Heart right ventricle (tissue), 16 donors: ENCODE results near the gene RIN3. TPM values are rescaled to one million over a fixed set of nuclear protein-coding genes. Genes with fewer than 3 reads are reported as not detected.

Experiments
- ATAC-seq, 8 donors: fragments of 200-7000 bp; cut with Tn5 transposase; one replicate each; pipeline ENCODE4 v1.9.1; 2020; ENCODE audit warnings: mild to moderate bottlenecking in 8 of 8, moderate library complexity in 8 of 8, moderate number of reproducible peaks in 1 of 8
- DNase-seq, 2 donors: peaks; one replicate each; pipeline ENCODE4 v3.0.0-alpha.2; 2020
- H3K27ac ChIP-seq, 10 donors: fragments of 200-600 bp; sonication (generic) in 2 of 10; one replicate each; pipeline versions ENCODE4 v1.5.0 to v1.8.0; 2020 to 2022; ENCODE audit warnings: mild to moderate bottlenecking in 3 of 10
- H3K27me3 ChIP-seq, 7 donors: fragments of 200-600 bp; one replicate each; pipeline ENCODE4 v1.8.0; 2021 to 2022; ENCODE audit warnings: mild to moderate bottlenecking in 2 of 7
- H3K36me3 ChIP-seq, 9 donors: fragments of 200-600 bp; sonication (generic) in 1 of 9; one replicate each; pipeline versions ENCODE4 v1.5.0 to v1.8.0; 2020 to 2022; ENCODE audit warnings: mild to moderate bottlenecking in 2 of 9
- H3K4me1 ChIP-seq, 9 donors: fragments of 200-600 bp; sonication (generic) in 1 of 9; one replicate each; pipeline versions ENCODE4 v1.5.0 to v1.8.0; 2020 to 2022; ENCODE audit warnings: mild to moderate bottlenecking in 4 of 9
- H3K4me3 ChIP-seq, 10 donors: fragments of 200-600 bp; sonication (generic) in 2 of 10; one replicate each; pipeline versions ENCODE4 v1.5.0 to v1.8.0; 2020 to 2022; ENCODE audit warnings: mild to moderate bottlenecking in 7 of 10, moderate library complexity in 2 of 10
- H3K9me3 ChIP-seq, 11 donors: fragments of 200-600 bp in 10 of 11; sonication (generic) in 2 of 11; one replicate each; pipeline versions ENCODE4 v1.5.0 to v1.8.0; 2013 to 2022; ENCODE audit warnings: mild to moderate bottlenecking in 2 of 11, control low read depth in 1 of 11, moderate library complexity in 1 of 11
- CTCF ChIP-seq, 9 donors: fragments of 200-600 bp; sonication (generic) in 2 of 9; IDR thresholded peaks; one replicate each; pipeline versions ENCODE4 v1.5.0 to v1.8.0; 2021 to 2022; ENCODE audit warnings: antibody characterized with exemption in 9 of 9, mild to moderate bottlenecking in 5 of 9, moderate library complexity in 1 of 9
- WGBS, 2 donors: extraction: QIAGEN DNeasy Blood & Tissue Kit; methylation state at CpG; one replicate each; pipeline ENCODE4 v1.1.7; 2013; ENCODE audit warnings: inconsistent platforms in 1 of 2; 5-methylcytosine and 5-hydroxymethylcytosine counted together
- intact Hi-C, 10 donors: fragments of 100-400 bp; cut with DNase I; formaldehyde crosslinking; loops; one replicate each; pipeline versions ENCODE4 v1.11.1 to v1.14.2; 2022
- polyA plus RNA-seq, 2 donors: library from polyadenylated mRNA; stranded (reverse); fragments of 200-250 nt; gene quantifications; one replicate each; pipeline ENCODE4 v1.2.3, GENCODE V29; 2013
- total RNA-seq, 10 donors: library from RNA; stranded (reverse); fragmentation: NEBNext Ultra II Directional in 3 of 10; extraction: Animal tissue kit (Norgen Biotek cat#: 25700) in 3 of 10; gene quantifications; one replicate each; pipeline versions ENCODE4 v1.2.1 to v1.2.4, GENCODE V29; 2021 to 2023
- donor health status: Arrhythmogenic right ventricular cardiomyopathy.
- donor health status: ischemic (EF 13 %, LVEDD 7.1; RV severe dilation, severe dysfunction).
- donor health status: healthy with polysubstance abuse.
- donor health status: DM: no; HTN: yes; CAD: no.
- donor health status: DM: no; HTN: no; CAD: no.
- donor health status: ischemic (EF 25% LVEDD 6.9; RV normal size, moderate dysfunction).
- donor health status: ischemic (EF 25% LVEDD 5.7; RV mildly dilated, moderate dysfunction).
- donor health status: healthy.
- donor health status: DM: yes; HTN: yes; CAD: no.
- donor health status: Ischemic cardiomyopathy.
- donor health status: ischemic (EF 35%, LVEDD 5.7; RV mildly dilated, moderate dysfunction).
- donor health status: nonischemic (EF 11% LVEDD 7.7; RV severe dilation, severe dysfunction).
- donor health status: DM: yes; HTN: yes; CAD: no.
- donor health status: PGD.
- donor health status: ischemic (EF 29% LVEDD 5.4; RV normal size, mild dysfunction).
- donor health status: nonischemic (EF 23%, LVEDD 6.1; RV moderate dilation, normal function).

The RIN3 gene
- total and polyA plus RNA-seq, 12 donors, result 7.2 to 24.0 (median 12.2) TPM

- TF ChIP-seq CTCF (IDR thresholded peaks at IDR 0.05), result no peak
- no peaks in the 10 kb centered on the region for H3K27me3 ChIP-seq
- WGBS, 2 donors, result 87 to 91% methylated on average over 4 of the region's 4 CpGs
- no peak overlapping the region for H3K27ac ChIP-seq
- ATAC-seq (no peak), DNase-seq (no peak)
- no peak overlapping the region for H3K4me3 ChIP-seq
- H3K9me3 ChIP-seq, result no peaks in the 10 kb centered on the region
- H3K36me3 ChIP-seq, result peaks cover 0 to 90% (median 5%) of the 10 kb centered on the region in 9 donors
- intact Hi-C loops, result loop anchor here in 7 of 10 donors (2.0 to 10.0 kb wide), 6 partner anchors 95 to 561 kb away; partner anchors contain the start of genes CPSF2 (in 1 of the 7) and NDUFB1 (in 1 of the 7)
- peaks cover 4 to 25% (median 12%) of the 10 kb centered on the region in 9 donors for H3K4me1 ChIP-seq
Measured at GRCh38 chr14:92685784-92686355, 172.3 kb downstream of the RIN3 start.

GRCh38 chr14:92686411-92686899 lies 172.9 kb downstream of the RIN3 start:
- ATAC-seq, result peak in 4 of 8 donors; percentile 2 to 28 (median 3)
- H3K27me3 ChIP-seq, result no peaks in the 10 kb centered on the region
- H3K4me3 ChIP-seq, result peak overlapping the region in 5 of 10 donors; percentile 47 to 56 (median 49)
- no peaks in the 10 kb centered on the region for H3K9me3 ChIP-seq
- H3K27ac ChIP-seq, result no peak overlapping the region
- intact Hi-C loops, result loop anchor here in 7 of 10 donors (2.0 to 10.0 kb wide), 6 partner anchors 94 to 562 kb away; partner anchors contain the start of genes CPSF2 (in 1 of the 7) and NDUFB1 (in 1 of the 7)
- peaks cover 0 to 19% (median 7%) of the 10 kb centered on the region in 9 donors for H3K4me1 ChIP-seq
- H3K36me3 ChIP-seq, result peaks cover 0 to 87% (median 5%) of the 10 kb centered on the region in 9 donors
- 72 to 79% methylated on average over 9 of the region's 9 CpGs for WGBS, 2 donors
- TF ChIP-seq CTCF (IDR thresholded peaks at IDR 0.05), result no peak
- no peak for DNase-seq

GRCh38 chr14:92686900-92687427 lies 173.4 kb downstream of the RIN3 start:
- peak; percentile 79 to 90 (median 86) for ATAC-seq
- WGBS, 2 donors, result 5 to 19% methylated on average over 43 to 45 of the region's 45 CpGs
- Histone ChIP-seq H3K27ac (no peak overlapping the region), H3K9me3 (no peaks in the 10 kb centered on the region), H3K4me1 (peaks cover under 1 to 19% (median 7%) of the 10 kb centered on the region in 9 donors), H3K36me3 (peaks cover 0 to 81% (median 5%) of the 10 kb centered on the region in 9 donors), H3K27me3 (no peaks in the 10 kb centered on the region), H3K4me3 (peak overlapping the region in 9 of 10 donors; percentile 32 to 56 (median 47))
- intact Hi-C loops, result loop anchor here in 7 of 10 donors (1.0 to 10.0 kb wide), 7 partner anchors 94 to 562 kb away; partner anchors contain the start of genes CPSF2 (in 1 of the 7) and NDUFB1 (in 1 of the 7)
- TF ChIP-seq CTCF (IDR thresholded peaks at IDR 0.05), result peak; percentile 68 to 100 (median 98)
- DNase-seq, result peak; percentile 66 to 81

GRCh38 chr14:92687681-92688433 lies 174.3 kb downstream of the RIN3 start:
- ATAC-seq (peak; percentile 13 to 28 (median 20)), DNase-seq (peak; percentile 40 to 57)

More at GRCh38 chr14:92687681-92688433, 174.3 kb downstream of the RIN3 start:
- Histone ChIP-seq H3K4me3 (peak overlapping the region in 9 of 10 donors; percentile 32 to 56 (median 47)), H3K36me3 (peaks cover 0 to 73% (median 5%) of the 10 kb centered on the region in 9 donors), H3K4me1 (peaks cover 7 to 27% (median 16%) of the 10 kb centered on the region in 9 donors), H3K9me3 (no peaks in the 10 kb centered on the region), H3K27ac (peak overlapping the region in 4 of 10 donors; percentile 21 to 44 (median 24)), H3K27me3 (no peaks in the 10 kb centered on the region)
- TF ChIP-seq CTCF (IDR thresholded peaks at IDR 0.05), result no peak
- WGBS, 2 donors, result 28 to 45% methylated on average over 75 to 80 of the region's 80 CpGs
- intact Hi-C loops, result loop anchor here in 7 of 10 donors (1.0 to 10.0 kb wide), 7 partner anchors 93 to 563 kb away; partner anchors contain the start of genes CPSF2 (in 1 of the 7) and NDUFB1 (in 1 of the 7)
